IPS DF 19.7 (cell line): Measurements from ENCODE around the gene HERC4.
"Not testable (repeated sequence)": the region's sequence is repeated elsewhere in the genome, so short reads cannot be mapped to it uniquely, and the experiment has no call there.

Experiments used
- DNase-seq: peaks from one replicate; pipeline ENCODE4 v3.0.0-alpha.2; 2013; ENCODE audit warnings: low read depth, low spot score

Gene HERC4

GRCh38 chr10:67878133-67878532, 196.9 kb downstream of the HERC4 start:
- no peak for DNase-seq

GRCh38 chr10:67877421-67877820, 197.7 kb downstream of the HERC4 start:
- not testable (repeated sequence) for DNase-seq

GRCh38 chr10:67875340-67876238, 199.5 kb downstream of the HERC4 start:
- no peak for DNase-seq
